HCT116 (cell line): ENCODE measurements around the gene CAMK2N1. TPM values are rescaled to one million over a fixed set of nuclear protein-coding genes. Genes with fewer than 3 reads are reported as not detected.

Experiments used
- ATAC-seq: fragments of 200-7000 bp; cut with Tn5 transposase; 2 replicates; pipeline ENCODE4 v1.9.1; 2020; ENCODE audit warnings: mild to moderate bottlenecking, moderate library complexity
- BruUV-seq: library from RNA; stranded (reverse); fragments of 400-500 nt; replicated peaks from 2 replicates; lab custom pipeline; 2021; lab: Mats Ljungman, UMichigan
- CTCF ChIA-PET: fragments of 300-600 bp; sonication (Branson Sonifier 250); formaldehyde crosslinking; loops from one replicate; lab custom pipeline; 2021; ENCODE audit warnings: antibody characterized with exemption; lab: Charles Lee
- POLR2A ChIA-PET: fragments of 300-600, 350-600 bp; sonication (Branson Sonifier 250); formaldehyde crosslinking; loops from one replicate; lab custom pipeline; 2021; ENCODE audit warnings: antibody characterized with exemption; lab: Charles Lee
- RAD21 ChIA-PET, 2 experiments: fragments of 300-600 bp; sonication (Branson Sonifier 250); formaldehyde crosslinking; loops; one replicate each; lab custom pipeline; 2023; ENCODE audit warnings: low total read pairs in 2 of 2; ENCODE audit not compliant: uncharacterized antibody in 2 of 2, unreplicated experiment in 2 of 2, low non-redundant PET in 1 of 2; lab: Charles Lee
- DNase-seq: peaks from one replicate; pipeline ENCODE4 v3.0.0-alpha.2; 2010; ENCODE audit warnings: low read depth, low spot score
- H2AFZ ChIP-seq: fragments of 200-600 bp; shearing (Covaris generic), sonication (generic); 2 replicates; pipeline ENCODE4 v1.6.1; 2017; ENCODE audit warnings: low read depth, mixed run types, mixed read lengths, antibody characterized with exemption, low read length; ENCODE audit not compliant: poor library complexity, severe bottlenecking
- H3K27ac ChIP-seq: 2 replicates; pipeline ENCODE4 v1.5.1; 2012; ENCODE audit warnings: low read depth, low read length
- H3K27me3 ChIP-seq: fragments of 200-600 bp; sonication (generic); 2 replicates; pipeline ENCODE4 v1.6.1; 2016; ENCODE audit warnings: mixed run types, low read length, mixed read lengths; ENCODE audit not compliant: insufficient read depth
- H3K36me3 ChIP-seq, 2 experiments: fragments of 200-500 bp in 1 of 2; fragments of 200-600 bp in 1 of 2; sonication (Bioruptor generic) in 1 of 2; sonication (generic) in 1 of 2; 2 replicates each; pipeline versions ENCODE4 v1.5.1 to v1.6.1; 2014 to 2016; ENCODE audit warnings: low read length in 2 of 2, inconsistent platforms in 1 of 2, mixed read lengths in 1 of 2, mixed run types in 1 of 2; ENCODE audit not compliant: insufficient read depth in 2 of 2, control insufficient read depth in 1 of 2
- H3K4me1 ChIP-seq, 2 experiments: fragments of 200-600 bp in 1 of 2; sonication (generic) in 1 of 2; 2 replicates each; pipeline versions ENCODE4 v1.5.1 to v1.6.1; 2012 to 2017; ENCODE audit warnings: low read length in 2 of 2, inconsistent platforms in 1 of 2, mild to moderate bottlenecking in 1 of 2, mixed read lengths in 1 of 2, mixed run types in 1 of 2, moderate library complexity in 1 of 2; ENCODE audit not compliant: insufficient read depth in 2 of 2, control insufficient read depth in 1 of 2
- H3K4me2 ChIP-seq: fragments of 200-600 bp; sonication (generic); 2 replicates; pipeline ENCODE4 v1.6.1; 2017; ENCODE audit warnings: mixed run types, low read length, mixed read lengths
- H3K4me3 ChIP-seq, 2 experiments: fragments of 200-600 bp in 1 of 2; sonication (generic) in 1 of 2; replicated peaks in 1 of 2; 2 replicates each; pipeline ENCODE4 v1.5.1; 2011 to 2016; ENCODE audit warnings: low read length in 2 of 2, control low read depth in 1 of 2, low read depth in 1 of 2, mild to moderate bottlenecking in 1 of 2, mixed read lengths in 1 of 2, mixed run types in 1 of 2
- H3K79me2 ChIP-seq: fragments of 200-600 bp; sonication (generic); 2 replicates; pipeline ENCODE4 v1.6.1; 2017; ENCODE audit warnings: mild to moderate bottlenecking, mixed run types, low read length, moderate library complexity, mixed read lengths; ENCODE audit not compliant: insufficient read depth
- H3K9ac ChIP-seq: fragments of 200-600 bp; sonication (generic); 2 replicates; pipeline ENCODE4 v1.6.1; 2016; ENCODE audit warnings: low read length, mixed read lengths
- H3K9me2 ChIP-seq: fragments of 200-600 bp; sonication (generic), shearing (Covaris generic); 2 replicates; pipeline ENCODE4 v1.6.1; 2017; ENCODE audit warnings: mixed run types, mild to moderate bottlenecking, moderate library complexity; ENCODE audit not compliant: insufficient read depth
- H3K9me3 ChIP-seq, 2 experiments: fragments of 200-500 bp in 1 of 2; fragments of 200-600 bp in 1 of 2; sonication (Bioruptor generic) in 1 of 2; sonication (generic) in 1 of 2; 2 replicates each; pipeline ENCODE4 v1.6.1; 2014 to 2017; ENCODE audit warnings: low read length in 2 of 2, mixed read lengths in 2 of 2, inconsistent platforms in 1 of 2, low read depth in 1 of 2, mild to moderate bottlenecking in 1 of 2, mixed run types in 1 of 2, moderate library complexity in 1 of 2; ENCODE audit not compliant: control insufficient read depth in 1 of 2, insufficient read depth in 1 of 2
- H4K20me1 ChIP-seq: fragments of 200-600 bp; sonication (generic), shearing (Covaris generic); 2 replicates; pipeline ENCODE4 v1.6.1; 2017; ENCODE audit warnings: mixed run types, mild to moderate bottlenecking, moderate library complexity; ENCODE audit not compliant: insufficient read depth
- CBX3 ChIP-seq: IDR thresholded peaks from 2 replicates; pipeline ENCODE4 v1.6.1; 2012; ENCODE audit warnings: low read depth
- CEBPB ChIP-seq: IDR thresholded peaks from 2 replicates; pipeline ENCODE4 v1.6.1; 2012; ENCODE audit warnings: low read depth
- CTCF ChIP-seq, 3 experiments: fragments of 200-600 bp in 1 of 3; sonication (generic) in 1 of 3; IDR thresholded peaks in 2 of 3; conservative IDR thresholded peaks in 1 of 3; 2 replicates each; pipeline ENCODE4 v1.5.1; 2012 to 2017; ENCODE audit warnings: low read depth in 2 of 3, low read length in 2 of 3, antibody characterized with exemption in 1 of 3, borderline replicate concordance in 1 of 3, control low read depth in 1 of 3, mild to moderate bottlenecking in 1 of 3, mixed read lengths in 1 of 3, mixed run types in 1 of 3, moderate library complexity in 1 of 3; ENCODE audit not compliant: insufficient read depth in 1 of 3
- EGR1 ChIP-seq: IDR thresholded peaks from 2 replicates; pipeline ENCODE4 v1.6.1; 2012; ENCODE audit warnings: low read depth
- ELF1 ChIP-seq: IDR thresholded peaks from 2 replicates; pipeline ENCODE4 v1.6.1; 2012; ENCODE audit warnings: low read depth, borderline replicate concordance
- EZH2phosphoT487 ChIP-seq: fragments of 200-600 bp; IDR thresholded peaks from 2 replicates; pipeline ENCODE4 v1.6.1; 2018; ENCODE audit warnings: antibody characterized with exemption, borderline replicate concordance
- FOSL1 ChIP-seq: IDR thresholded peaks from 2 replicates; pipeline ENCODE4 v1.6.1; 2012; ENCODE audit warnings: low read depth
- JUND ChIP-seq: IDR thresholded peaks from 2 replicates; pipeline ENCODE4 v1.6.1; 2012
- POLR2A ChIP-seq: IDR thresholded peaks from 2 replicates; pipeline ENCODE4 v1.7.0; 2011; ENCODE audit warnings: borderline replicate concordance; ENCODE audit not compliant: insufficient read depth, insufficient read length; ENCODE audit errors: extremely low read depth
- POLR2AphosphoS5 ChIP-seq: IDR thresholded peaks from 2 replicates; pipeline ENCODE4 v1.6.1; 2011; ENCODE audit warnings: mild to moderate bottlenecking, low read depth, low read length, moderate library complexity
- RAD21 ChIP-seq: IDR thresholded peaks from 2 replicates; pipeline ENCODE4 v1.6.1; 2012; ENCODE audit warnings: low read depth, mild to moderate bottlenecking
- REST ChIP-seq: IDR thresholded peaks from 2 replicates; pipeline ENCODE4 v1.6.1; 2012; ENCODE audit warnings: low read depth
- SIN3A ChIP-seq: IDR thresholded peaks from 2 replicates; pipeline ENCODE4 v1.6.1; 2012; ENCODE audit warnings: low read depth
- SP1 ChIP-seq: IDR thresholded peaks from 2 replicates; pipeline ENCODE4 v1.6.1; 2012; ENCODE audit warnings: low read depth
- SRF ChIP-seq: IDR thresholded peaks from 2 replicates; pipeline ENCODE4 v1.6.1; 2012; ENCODE audit warnings: low read depth
- TCF7L2 ChIP-seq: IDR thresholded peaks from 2 replicates; pipeline ENCODE4 v1.7.0; 2011; ENCODE audit warnings: borderline replicate concordance, inconsistent platforms; ENCODE audit not compliant: insufficient read depth, insufficient read length; ENCODE audit errors: extremely low read depth
- YY1 ChIP-seq: IDR thresholded peaks from 2 replicates; pipeline ENCODE4 v1.6.1; 2011; ENCODE audit warnings: low read length, low read depth, moderate library complexity, mild to moderate bottlenecking; ENCODE audit not compliant: insufficient replicate concordance; ENCODE audit errors: extremely low read depth
- ZBTB33 ChIP-seq: IDR thresholded peaks from 2 replicates; pipeline ENCODE4 v1.6.1; 2011; ENCODE audit warnings: mild to moderate bottlenecking, low read length, moderate library complexity; ENCODE audit not compliant: insufficient replicate concordance; ENCODE audit errors: extremely low read depth
- intact Hi-C: fragments of 100-400 bp; cut with micrococcal nuclease; formaldehyde crosslinking; loops from 2 replicates; pipeline ENCODE4 v1.10.0; 2022
- total RNA-seq: library from RNA; stranded (reverse); gene quantifications from one replicate; pipeline ENCODE4 v1.2.1, GENCODE V29; 2021; ENCODE audit not compliant: unreplicated experiment

Gene CAMK2N1
- total RNA-seq, 1 experiment from 2014 or later, result 20.5 TPM

GRCh38 chr1:20493309-20493708, 7.3 kb upstream of the CAMK2N1 start:
- Histone ChIP-seq H4K20me1 (no peaks in the 10 kb centered on the region), H3K4me1 (peaks cover 30 to 57% of the 10 kb centered on the region in 2 experiments), H3K27me3 (no peaks in the 10 kb centered on the region), H3K36me3 (peaks cover 0 to 12% of the 10 kb centered on the region in 2 experiments; a peak in 1 of 4 replicates), H3K27ac (no peak overlapping the region), H3K9ac (no peak overlapping the region), H3K9me2 (no peaks in the 10 kb centered on the region), H3K4me2 (peak overlapping the region; percentile 76; the same call in 1 of the 2 replicates), H3K9me3 (no peaks in the 10 kb centered on the region), H3K79me2 (no peaks in the 10 kb centered on the region; the same call in 1 of the 2 replicates), H2AFZ (no peak overlapping the region), H3K4me3 (no peak overlapping the region)
- intact Hi-C loops, result loop anchor here (1.0 to 5.0 kb wide), 3 partner anchors 116 to 392 kb away; no protein-coding TSS in a partner anchor
- CTCF ChIA-PET, result interaction anchor here (0.7 to 4.8 kb wide), 7 partner anchors 29 to 341 kb away, joined by 3 to 47 read pairs (median 6); no protein-coding TSS in a partner anchor
- no TSS peak for BruUV-seq
- DNase-seq, result no peak
- RAD21 ChIA-PET, result interaction anchor here in 1 of 2 experiments (0.7 kb wide), 1 partner anchor 276 kb away, joined by 3 read pairs; no protein-coding TSS in a partner anchor
- POLR2A ChIA-PET, result interaction anchor here (1.9 kb wide), 1 partner anchor 281 kb away, joined by 12 read pairs; no protein-coding TSS in a partner anchor
- TF ChIP-seq FOSL1 (no peak), TCF7L2 (no peak), ELF1 (no peak), POLR2A (no peak), CBX3 (no peak), JUND (no peak), SIN3A (no peak), SP1 (no peak), YY1 (no peak), POLR2AphosphoS5 (no peak), EZH2phosphoT487 (no peak), CTCF (IDR thresholded peaks at IDR 0.05 in 2 of 3, conservative IDR thresholded peaks at IDR 0.05 in 1 of 3; ENCODE audit: borderline replicate concordance in 1 of 3, insufficient read depth in 1 of 3, low read depth in 2 of 3, low read length in 2 of 3) (no peak), SRF (no peak), CEBPB (no peak), ZBTB33 (no peak), RAD21 (no peak), EGR1 (no peak), REST (no peak)
- TF ChIP-seq, all 23 proteins: peak for 0
- ATAC-seq, result no peak
